Fibroblast of skin of left quadriceps (primary cell): ENCODE measurements around the gene REST.
"Not testable (repeated sequence)": the region's sequence is repeated elsewhere in the genome, so short reads cannot be mapped to it uniquely, and the experiment has no call there.

ENCODE experiments used
- DNase-seq, 2 experiments: peaks; one replicate each; pipeline ENCODE4 v3.0.0-alpha.2; 2013; ENCODE audit warnings: low read depth in 2 of 2

The REST gene

DNA sequence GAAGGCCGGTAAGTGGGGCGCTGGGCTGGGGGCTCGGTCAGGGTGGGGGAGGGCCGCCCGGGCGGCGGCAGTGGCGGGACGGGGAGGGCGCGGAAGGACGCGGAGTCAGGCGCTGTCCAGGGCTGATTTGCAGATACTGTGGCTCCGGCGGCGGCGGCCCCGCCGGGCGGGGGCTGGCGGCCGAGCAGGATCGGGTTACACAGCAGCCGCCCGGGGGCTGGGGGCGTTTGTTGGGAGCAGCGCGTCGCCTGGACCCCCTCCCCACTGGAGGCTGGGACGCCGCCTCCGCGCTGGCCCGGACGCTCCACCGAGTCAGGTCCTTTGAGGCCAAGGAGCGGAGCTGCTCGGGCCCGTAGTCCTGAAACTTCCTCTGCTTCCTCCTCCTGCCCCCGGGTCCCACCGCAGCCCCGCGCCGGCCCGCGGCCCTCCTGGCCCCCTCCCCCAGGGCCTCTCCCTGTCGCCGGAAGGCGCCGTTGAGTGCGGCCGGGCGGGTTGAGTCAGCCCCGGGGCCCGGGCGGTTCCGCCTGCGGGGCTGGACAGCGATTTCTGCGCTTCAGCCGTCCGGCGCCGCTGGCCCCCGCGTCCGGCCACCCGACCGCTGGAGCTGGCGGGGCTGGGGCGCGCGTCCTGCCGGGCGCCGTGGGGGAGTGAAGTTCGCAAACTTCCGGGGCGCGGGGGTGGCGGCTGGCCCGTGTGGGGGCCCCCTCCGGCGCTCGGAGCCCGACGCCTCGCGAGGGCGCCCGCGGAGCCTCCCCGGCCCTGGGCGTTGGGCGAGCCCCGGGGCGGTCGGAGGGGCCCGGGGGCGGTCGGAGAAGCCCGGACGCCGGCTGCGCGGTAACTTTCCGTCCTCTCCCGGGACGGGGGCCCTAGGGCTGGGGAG lies 746 bp downstream of the REST start:
- no peak for DNase-seq

DNA sequence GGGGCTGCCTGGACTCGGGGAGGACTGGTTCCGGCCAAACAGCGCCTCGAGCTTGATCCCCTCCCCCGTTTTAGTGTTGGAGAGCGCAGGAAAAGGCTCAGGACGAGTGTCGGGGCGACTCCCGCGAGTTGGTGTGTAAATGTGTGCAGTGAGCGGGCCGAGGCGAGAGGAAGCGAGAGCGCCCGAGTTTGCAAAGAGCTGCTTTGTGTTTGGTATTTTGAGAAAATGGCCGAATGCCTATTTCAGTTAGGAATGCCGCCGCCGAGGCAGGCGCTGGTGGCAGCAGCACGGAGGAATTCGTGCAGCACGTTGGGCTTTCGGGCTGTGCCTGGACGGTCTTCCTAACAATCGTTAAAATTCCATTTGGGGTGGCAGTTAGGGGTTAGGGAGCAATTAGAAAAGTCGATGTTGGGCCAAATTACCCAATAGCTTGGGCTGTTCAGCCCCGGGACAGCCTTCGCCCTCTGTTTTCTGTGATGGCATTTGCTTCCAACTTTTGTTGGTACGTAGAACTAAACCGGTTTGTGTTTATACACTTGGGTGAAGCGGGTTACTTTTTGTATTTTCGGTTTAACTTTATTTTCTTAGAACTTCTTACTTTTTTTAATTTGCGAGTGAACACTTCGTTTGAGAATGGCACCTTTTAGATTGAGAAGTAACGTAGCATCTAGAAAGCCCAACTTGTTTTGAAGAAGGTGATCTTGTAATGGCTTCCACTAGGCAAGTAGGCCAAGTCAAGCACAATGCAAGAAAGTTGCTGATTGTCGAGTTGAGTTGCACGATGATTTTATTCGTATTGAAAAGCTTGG lies 1.6 kb downstream of the REST start:
- no peak for DNase-seq

DNA sequence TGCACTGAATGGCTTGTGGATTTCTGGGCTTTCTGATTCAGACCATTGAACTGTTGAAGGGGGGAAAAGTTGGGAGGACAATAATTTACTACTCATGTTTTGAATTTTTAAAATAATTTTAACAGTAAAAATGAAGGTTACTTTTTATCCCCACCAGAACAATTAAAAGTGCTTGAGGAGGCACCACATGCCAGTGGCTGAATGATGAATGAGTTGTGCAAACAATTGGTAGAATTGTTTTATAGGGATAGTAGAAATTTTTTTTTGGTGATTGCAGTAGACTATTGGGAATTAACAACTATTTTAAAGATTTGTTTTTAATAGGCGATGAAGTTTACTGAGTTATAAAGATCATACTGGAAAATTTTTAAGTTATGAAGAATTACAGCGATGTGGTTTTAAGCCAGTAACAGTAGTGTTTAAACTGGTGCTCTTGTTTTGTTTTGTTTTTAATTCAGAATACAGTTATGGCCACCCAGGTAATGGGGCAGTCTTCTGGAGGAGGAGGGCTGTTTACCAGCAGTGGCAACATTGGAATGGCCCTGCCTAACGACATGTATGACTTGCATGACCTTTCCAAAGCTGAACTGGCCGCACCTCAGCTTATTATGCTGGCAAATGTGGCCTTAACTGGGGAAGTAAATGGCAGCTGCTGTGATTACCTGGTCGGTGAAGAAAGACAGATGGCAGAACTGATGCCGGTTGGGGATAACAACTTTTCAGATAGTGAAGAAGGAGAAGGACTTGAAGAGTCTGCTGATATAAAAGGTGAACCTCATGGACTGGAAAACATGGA lies 2.7 kb downstream of the REST start:
- no peak for DNase-seq

DNA sequence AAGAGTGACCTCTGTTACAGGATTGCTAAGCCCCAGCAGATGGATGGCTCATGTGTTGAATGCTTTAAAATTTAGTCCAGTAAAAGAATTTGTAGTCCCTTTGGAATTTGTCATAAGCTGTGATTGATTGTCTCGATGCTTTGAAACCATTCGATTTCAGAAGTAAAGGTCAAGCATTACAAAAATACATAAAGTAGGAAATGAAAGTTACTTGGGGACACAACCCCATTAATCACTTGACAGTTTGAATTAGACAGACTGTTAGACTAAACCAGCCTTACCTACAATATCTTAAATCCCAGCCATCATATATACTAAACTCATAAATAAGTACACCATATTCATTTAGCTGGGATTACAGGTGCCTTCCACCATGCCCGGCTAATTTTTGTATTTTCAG lies 6.6 kb downstream of the REST start:
- DNase-seq, result no peak

DNA sequence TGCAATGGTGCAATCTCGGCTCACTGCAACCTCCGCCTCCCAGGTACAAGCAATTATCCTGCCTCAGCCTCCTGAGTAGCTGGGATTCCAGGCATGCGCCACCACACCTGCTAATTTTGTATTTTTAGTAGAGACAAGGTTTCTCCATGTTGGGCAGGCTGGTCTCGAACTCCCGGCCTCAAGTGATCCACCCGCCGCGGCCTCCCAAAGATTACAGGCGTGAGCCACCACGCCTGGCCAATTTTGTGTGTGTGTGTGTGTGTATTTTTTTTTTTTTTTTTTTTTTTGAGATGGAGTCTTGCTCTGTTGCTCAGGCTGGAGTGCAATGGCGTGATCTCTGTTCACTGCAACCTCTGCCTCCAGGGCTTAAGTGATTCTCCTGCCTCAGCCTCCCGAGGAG lies 7.3 kb downstream of the REST start:
- DNase-seq, result not testable (repeated sequence)

DNA sequence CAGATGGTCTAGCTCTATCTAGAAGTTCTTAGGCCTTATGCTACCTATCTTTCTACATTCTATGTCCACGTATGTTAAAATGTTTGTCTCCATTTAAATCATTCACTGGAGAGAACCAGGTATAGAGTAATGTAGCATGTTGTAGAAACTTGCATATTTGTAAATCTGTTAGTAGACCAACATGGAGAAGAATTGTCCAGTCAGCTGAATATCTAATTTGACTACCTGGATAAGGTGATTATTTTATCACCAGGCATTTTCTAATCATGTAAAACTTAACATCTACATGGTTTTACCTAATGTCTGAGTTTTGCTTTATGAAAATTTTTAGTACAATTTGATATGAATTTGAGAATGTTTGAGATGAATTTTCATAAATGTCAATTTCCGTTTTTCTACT lies 19.5 kb downstream of the REST start:
- DNase-seq, result no peak

DNA sequence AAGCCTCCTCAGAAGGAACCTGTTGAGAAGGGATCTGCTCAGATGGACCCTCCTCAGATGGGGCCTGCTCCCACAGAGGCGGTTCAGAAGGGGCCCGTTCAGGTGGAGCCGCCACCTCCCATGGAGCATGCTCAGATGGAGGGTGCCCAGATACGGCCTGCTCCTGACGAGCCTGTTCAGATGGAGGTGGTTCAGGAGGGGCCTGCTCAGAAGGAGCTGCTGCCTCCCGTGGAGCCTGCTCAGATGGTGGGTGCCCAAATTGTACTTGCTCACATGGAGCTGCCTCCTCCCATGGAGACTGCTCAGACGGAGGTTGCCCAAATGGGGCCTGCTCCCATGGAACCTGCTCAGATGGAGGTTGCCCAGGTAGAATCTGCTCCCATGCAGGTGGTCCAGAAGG lies 22.9 kb downstream of the REST start:
- DNase-seq, result no peak

DNA sequence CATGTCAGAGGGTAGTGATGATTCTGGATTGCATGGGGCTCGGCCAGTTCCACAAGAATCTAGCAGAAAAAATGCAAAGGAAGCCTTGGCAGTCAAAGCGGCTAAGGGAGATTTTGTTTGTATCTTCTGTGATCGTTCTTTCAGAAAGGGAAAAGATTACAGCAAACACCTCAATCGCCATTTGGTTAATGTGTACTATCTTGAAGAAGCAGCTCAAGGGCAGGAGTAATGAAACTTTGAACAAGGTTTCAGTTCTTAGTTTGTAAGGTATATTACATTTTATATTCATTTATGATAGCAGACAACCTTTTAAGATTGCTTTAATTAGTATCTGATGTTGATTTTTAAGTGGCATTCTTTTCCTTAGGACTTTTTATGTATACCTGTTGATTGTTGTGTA lies 24.2 kb downstream of the REST start:
- DNase-seq, result no peak

DNA sequence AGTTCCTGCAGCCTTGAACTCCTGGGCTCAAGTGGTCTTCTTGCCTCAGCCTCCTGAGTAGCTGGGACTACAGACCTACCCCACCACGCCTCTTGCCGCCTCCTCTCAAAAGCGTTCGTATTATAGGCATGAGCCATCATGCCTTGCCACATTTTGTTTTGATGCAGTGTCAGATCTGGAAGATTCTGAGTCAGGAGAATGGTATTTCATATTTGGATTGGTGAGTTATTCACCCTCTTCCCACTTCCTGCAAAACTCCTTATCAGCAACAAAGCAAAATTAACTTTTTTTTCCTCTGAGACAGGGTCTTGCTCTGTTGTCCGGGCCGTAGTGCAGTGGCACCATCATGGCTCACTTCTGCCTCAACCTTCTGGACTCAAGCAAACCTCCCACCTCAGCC lies 29.6 kb downstream of the REST start:
- peak; percentile 56 to 69 for DNase-seq

DNA sequence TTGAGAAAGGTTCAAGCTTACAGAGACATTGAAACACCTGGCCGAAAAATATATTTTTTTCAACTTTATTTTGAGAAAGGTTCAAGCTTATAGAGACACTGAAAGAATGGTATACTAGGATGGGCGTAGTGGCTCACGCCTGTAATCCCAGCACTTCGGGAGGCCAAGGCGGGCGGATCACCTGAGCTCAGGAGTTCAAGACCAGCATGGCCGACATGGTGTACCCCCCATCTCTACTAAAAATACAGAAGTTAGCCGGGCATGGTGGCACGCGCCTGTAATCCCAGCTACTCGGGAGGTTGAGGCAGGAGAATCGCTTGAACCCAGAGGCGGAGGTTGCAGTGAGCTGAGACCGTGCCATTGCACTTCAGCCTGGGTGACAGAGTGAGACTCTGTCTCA lies 32.1 kb downstream of the REST start:
- not testable (repeated sequence) for DNase-seq

DNA sequence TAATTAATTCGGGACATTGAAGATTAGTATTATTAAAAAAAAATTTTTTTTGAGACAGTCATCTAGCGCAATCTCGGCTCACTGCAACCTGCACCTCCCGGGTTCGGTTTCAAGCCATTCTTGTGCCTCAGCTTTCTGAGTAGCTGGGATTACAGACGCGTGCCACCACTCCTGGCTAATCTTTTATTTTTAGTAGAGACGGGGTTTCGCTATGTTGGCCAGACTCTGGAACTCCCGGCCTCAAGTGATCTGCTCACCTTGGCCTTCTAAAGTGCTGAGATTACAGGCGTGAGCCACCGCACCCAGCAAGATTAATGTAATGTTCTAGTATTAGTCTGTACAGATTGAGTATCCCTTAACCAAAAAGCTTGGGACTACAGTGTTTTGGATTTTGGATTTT lies 32.7 kb downstream of the REST start:
- no peak for DNase-seq

DNA sequence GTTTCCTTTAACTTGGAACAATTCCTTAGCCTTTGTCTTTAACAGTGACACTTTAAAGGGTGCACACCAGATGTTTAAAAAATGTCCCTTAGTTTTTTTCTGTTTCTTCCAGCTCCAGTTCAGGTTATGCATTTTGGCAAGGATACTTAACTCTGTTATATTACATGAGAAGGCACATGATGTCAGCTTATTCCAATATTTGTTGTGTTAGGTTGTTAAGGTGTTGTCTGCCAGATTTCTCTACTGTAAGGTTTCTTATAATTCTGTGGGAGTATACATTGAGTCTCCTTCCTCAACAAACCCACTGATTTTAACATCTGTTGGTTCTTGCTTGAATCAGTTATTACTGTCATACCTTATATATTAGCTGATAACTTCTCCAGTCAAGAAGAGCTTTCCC lies 33.3 kb downstream of the REST start:
- no peak for DNase-seq

DNA sequence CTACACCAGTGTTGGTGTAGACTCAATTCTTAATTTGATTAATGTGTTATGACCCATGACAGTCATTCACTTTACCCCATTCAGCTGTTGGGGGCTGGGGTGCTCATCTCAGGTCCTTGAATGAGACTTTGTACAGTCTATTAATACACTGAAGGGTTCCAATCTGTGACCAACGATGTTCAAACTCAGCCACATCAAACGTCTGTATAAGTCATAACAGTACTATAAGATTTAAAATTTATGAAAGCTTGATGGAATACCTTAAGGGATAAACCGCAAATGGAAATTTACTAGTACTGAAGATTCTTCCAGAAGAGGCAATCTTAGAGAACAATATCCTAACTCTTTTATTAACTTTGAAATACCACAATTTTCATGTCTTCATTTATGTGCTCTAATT lies 33.7 kb downstream of the REST start:
- no peak for DNase-seq

DNA sequence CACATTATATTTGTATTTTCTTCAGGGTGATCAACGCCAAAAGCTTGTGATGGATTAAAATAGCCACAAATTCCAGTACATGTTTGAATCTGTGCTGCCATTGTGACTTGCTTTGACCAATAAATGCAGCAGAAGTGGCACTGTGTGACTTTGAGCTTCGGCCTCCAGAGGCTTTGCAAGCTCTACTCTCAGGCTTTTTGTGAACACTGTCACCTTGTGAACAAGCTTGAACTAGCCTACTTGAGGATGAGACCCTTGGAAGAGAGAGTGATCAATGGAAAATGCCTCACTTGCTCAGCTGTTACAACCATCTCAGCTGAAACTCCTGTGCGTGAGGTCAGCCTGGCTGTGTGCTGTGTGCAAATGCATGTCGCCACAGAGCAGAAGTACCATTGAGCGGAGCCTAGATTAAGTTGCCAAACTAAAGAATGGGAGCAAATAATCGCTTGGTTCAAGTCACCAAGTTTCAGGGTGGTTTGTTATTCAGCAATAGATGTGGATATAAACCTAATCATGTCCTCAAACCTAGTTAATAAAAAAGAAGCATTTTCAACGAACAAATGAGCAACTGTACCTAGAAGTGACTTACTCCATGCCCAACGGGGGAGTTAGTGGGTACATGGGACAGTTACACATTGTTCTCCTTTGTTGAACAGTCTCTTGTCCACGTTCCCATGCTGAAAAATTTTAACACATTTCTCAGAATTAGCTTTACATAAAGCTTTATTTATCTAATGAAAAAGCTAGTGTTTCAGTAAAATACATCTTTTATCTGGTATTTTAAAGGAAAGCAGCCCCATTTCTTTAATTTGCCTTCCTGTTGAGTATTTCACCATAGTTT lies 46.2 kb downstream of the REST start:
- no peak for DNase-seq

DNA sequence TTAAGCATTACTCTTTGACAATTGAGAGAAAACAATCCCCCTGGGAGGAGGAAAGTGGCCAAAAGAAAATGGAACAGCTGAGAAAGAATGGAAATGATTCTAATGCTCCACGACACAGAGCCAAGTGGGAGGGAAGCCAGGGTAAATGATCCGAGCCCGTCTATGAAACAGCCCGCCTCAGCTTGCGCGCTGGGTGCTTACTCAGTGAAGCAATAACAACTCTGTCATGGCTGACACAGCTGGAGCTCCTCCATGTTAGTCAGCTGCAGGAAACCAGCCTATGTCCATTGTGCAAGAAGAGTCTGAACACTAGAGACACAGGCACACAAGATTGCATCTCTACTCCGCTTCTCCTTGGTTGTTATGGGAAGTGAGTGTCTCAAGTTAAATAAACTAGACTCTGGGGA lies 50.4 kb downstream of the REST start:
- peak; percentile 81 to 84 for DNase-seq

DNA sequence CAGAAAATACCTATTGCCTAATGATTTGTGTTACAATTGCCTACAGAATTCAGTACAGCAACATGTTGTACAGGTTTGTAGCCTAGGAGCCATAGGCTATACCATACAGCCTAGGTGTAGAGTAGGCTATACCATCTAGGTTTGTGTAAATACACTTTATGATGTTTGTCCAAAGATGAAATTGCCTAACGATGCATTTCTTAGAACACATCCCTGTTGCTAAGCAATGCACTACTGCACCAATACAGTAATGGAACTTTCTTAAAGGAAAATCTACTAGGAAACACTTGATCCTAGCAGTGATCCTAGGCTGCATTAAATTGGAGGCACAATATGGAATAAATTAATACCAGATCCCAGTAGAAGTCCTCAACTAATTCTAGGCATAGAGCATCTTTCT lies 51.4 kb downstream of the REST start:
- no peak for DNase-seq

DNA sequence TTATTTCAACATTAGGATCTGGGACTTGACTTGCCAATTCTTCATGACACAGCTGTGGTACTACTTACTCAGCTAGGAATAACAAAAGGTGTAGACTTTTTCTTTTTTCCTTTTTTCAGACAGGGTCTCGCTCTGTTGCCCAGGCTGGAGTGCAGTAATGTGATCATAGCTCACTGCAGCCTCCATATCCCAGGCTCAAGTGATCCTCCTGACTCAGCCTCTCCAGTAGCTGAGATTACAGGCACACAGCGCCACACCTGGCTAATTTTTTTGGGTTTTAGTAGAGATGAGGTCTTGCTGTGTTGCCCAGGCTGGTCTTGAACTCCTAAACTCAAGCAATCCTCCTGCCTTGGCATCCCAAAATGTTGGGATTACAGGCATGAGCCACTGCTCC lies 53.4 kb downstream of the REST start:
- no peak for DNase-seq

DNA sequence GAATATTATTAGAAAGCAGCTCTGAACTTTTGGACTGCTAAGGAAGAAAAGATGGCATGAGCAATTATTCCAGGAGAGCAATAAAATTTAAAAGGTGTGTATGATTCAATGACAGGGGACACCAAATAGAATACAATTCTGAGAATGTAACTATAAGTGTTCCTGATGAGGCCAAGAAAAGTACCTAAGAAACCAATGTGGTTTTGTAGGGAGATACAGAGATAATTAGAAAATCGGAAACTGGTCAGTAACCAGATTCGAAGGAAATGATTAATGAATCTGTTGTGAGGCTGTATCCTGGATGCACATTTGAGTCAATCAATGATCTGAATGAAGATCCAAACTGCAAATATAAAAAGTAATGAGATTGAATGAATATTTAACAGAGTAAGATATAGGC lies 63.7 kb downstream of the REST start:
- no peak for DNase-seq

DNA sequence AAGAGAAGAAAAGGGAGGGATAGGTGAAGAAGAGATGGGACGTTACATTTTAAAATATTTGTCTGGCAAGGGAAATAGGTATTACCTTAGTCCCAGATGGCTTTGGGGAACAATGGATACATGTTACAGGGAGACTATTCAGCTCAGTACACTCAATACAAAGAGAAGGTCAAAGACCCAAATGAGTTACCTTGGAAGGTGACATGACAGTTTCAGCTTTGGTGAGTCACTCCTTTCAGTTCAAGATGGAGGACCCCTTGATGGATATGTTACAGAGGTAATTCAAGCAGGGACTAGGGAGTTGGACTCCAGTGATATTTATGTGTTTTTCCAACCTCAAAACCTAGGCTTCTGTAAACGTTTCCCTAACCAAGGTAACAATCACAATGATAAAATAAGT lies 64.7 kb downstream of the REST start:
- DNase-seq, result no peak

DNA sequence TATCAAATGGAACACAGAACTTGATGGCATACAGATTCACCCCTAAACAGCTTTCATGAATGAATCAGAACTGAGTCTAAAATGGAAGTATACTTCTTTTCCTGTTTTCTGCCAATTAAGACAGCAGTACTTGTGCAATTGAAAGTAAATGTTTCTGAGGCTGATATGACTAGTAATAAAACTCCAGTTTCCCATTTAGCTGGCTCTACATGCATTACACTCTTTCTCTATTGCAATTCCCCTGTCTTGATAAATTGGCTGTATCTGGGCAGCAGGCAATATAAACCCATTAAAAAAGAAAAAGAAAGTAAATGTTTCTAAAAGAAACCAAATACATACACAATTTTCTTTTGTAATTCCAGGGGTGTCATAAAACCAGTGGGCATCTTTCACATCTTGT lies 65.1 kb downstream of the REST start:
- no peak for DNase-seq

DNA sequence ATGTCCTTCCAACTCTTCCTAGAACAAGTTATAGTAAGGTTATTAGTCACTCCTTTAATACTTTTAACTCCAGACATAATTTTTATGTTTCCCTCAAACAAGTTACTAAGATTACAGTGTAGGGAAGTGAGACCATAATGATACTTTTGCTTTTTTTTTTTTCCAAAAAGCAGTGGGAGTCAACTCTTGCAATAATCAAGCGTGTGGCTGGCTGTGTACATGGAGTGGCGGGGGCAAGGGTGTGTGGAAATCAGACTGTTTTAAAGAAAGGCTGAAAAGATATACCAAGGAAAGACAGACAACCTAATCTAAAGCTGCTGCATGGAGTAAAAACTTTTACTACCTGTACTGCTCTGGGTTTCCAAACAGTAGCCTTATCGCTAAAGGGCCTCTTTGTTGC lies 65.6 kb downstream of the REST start:
- DNase-seq, result no peak
